Kidney (tissue), 14 donors: Measurements from ENCODE around the gene AKT1. TPM values are rescaled to one million over a fixed set of nuclear protein-coding genes. Genes with fewer than 3 reads are reported as not detected.
A peak's percentile ranks its signal among the peaks of the same experiment; 100 is the strongest.

Experiments
- DNase-seq, 5 donors: peaks; one replicate each; pipeline ENCODE4 v3.0.0-alpha.2; 2013 to 2020
- FAIRE-seq: peaks from 2 replicates; lab custom pipeline; 2012; peaks lifted over from hg19 to GRCh38; lab: Jason Lieb, UNC
- H3K27ac ChIP-seq, 2 donors: one replicate each; pipeline ENCODE4 v1.7.0; 2013; ENCODE audit warnings: low read depth in 2 of 2, low read length in 2 of 2, inconsistent platforms in 1 of 2
- H3K27me3 ChIP-seq: one replicate; pipeline ENCODE4 v1.7.1; 2013; ENCODE audit warnings: low read length, inconsistent platforms; ENCODE audit not compliant: control insufficient read depth, insufficient read depth
- H3K36me3 ChIP-seq, 3 donors: one replicate each; pipeline versions ENCODE4 v1.7.0 to v1.7.1; 2013; ENCODE audit warnings: low read length in 3 of 3, control low read depth in 1 of 3, inconsistent platforms in 1 of 3; ENCODE audit not compliant: insufficient read depth in 3 of 3, control insufficient read depth in 2 of 3
- H3K4me1 ChIP-seq, 3 donors: one replicate each; pipeline versions ENCODE4 v1.7.0 to v1.7.1; 2013; ENCODE audit warnings: low read length in 3 of 3, inconsistent platforms in 1 of 3, low read depth in 1 of 3; ENCODE audit not compliant: control insufficient read depth in 2 of 3, insufficient read depth in 2 of 3
- H3K4me3 ChIP-seq, 3 donors: one replicate each; pipeline versions ENCODE4 v1.7.0 to v1.8.1; 2013; ENCODE audit warnings: low read length in 3 of 3, control low read depth in 1 of 3, inconsistent platforms in 1 of 3
- H3K9ac ChIP-seq, 3 donors: one replicate each; pipeline versions ENCODE4 v1.7.0 to v1.7.1; 2013; ENCODE audit warnings: low read length in 3 of 3, control low read depth in 1 of 3, inconsistent platforms in 1 of 3
- H3K9me3 ChIP-seq, 3 donors: one replicate each; pipeline versions ENCODE4 v1.7.0 to v1.7.1; 2013; ENCODE audit warnings: low read length in 3 of 3, control low read depth in 1 of 3, inconsistent platforms in 1 of 3; ENCODE audit not compliant: control insufficient read depth in 2 of 3, insufficient read depth in 1 of 3
- CTCF ChIP-seq: IDR thresholded peaks from 3 replicates; pipeline ENCODE4 v1.5.1; 2012; ENCODE audit warnings: mild to moderate bottlenecking, moderate library complexity, borderline replicate concordance; ENCODE audit not compliant: insufficient read depth; ENCODE audit errors: extremely low read depth
- intact Hi-C: fragments of 100-400 bp; cut with DNase I; formaldehyde crosslinking; loops from one replicate; pipeline ENCODE4 v1.11.1; 2022
- polyA plus RNA-seq: library from polyadenylated mRNA; stranded (reverse); fragments of 350-450 nt; fragmentation: Illumina TruSeq; extraction: RNeasy Lipid Tissue Mini Kit (QIAGEN cat#74804); gene quantifications from one replicate; pipeline ENCODE4 v1.2.3, GENCODE V29; 2014; ENCODE audit warnings: low read depth, low replicate concordance; ENCODE audit not compliant: insufficient read depth
- total RNA-seq: library from RNA; stranded (reverse); fragmentation: NEBNext Ultra II Directional; extraction: Animal tissue kit (Norgen Biotek cat#: 25700); gene quantifications from one replicate; pipeline ENCODE4 v1.2.1, GENCODE V29; 2021
- donor health status: control.
- donor health status: control.
- donor health status: control.
- donor health status: control.
- donor health status: control.
- donor health status: DM: yes; HTN: yes; CAD: no.
- donor health status: Normal renal cell carcinoma (clear cell type).

Gene AKT1
- total and polyA plus RNA-seq, 2 donors from 2014 or later = 70.6 to 125 TPM

- DNase-seq (peak in 4 of 5 donors; percentile 16 to 63 (median 29)), FAIRE-seq (no peak)
- Histone ChIP-seq H3K27me3 (peaks cover 14% of the 10 kb centered on the region), H3K4me3 (peak overlapping the region in 1 of 3 donors; percentile 48), H3K9ac (no peak overlapping the region), H3K9me3 (no peaks in the 10 kb centered on the region), H3K36me3 (no peaks in the 10 kb centered on the region), H3K27ac (no peak overlapping the region), H3K4me1 (peaks cover 0 to 10% (median 0%) of the 10 kb centered on the region in 3 donors)
- no peak for TF ChIP-seq CTCF
- intact Hi-C loops = no loop called here
Observed at GRCh38 chr14:104844306-104845032, 48.9 kb upstream of the AKT1 start.

- intact Hi-C loops = no loop called here
- H3K27me3 ChIP-seq = peaks cover 14% of the 10 kb centered on the region
- peak overlapping the region in 1 of 3 donors; percentile 26 for H3K9ac ChIP-seq
- no peaks in the 10 kb centered on the region for H3K36me3 ChIP-seq
- FAIRE-seq (no peak), DNase-seq (peak; percentile 57 to 78 (median 58))
- TF ChIP-seq CTCF = no peak
- no peaks in the 10 kb centered on the region for H3K9me3 ChIP-seq
- H3K4me3 ChIP-seq = peak overlapping the region in 1 of 3 donors; percentile 48
- H3K4me1 ChIP-seq = peaks cover 0 to 10% (median 0%) of the 10 kb centered on the region in 3 donors
- no peak overlapping the region for H3K27ac ChIP-seq
Observed at GRCh38 chr14:104843442-104844305, 48.1 kb upstream of the AKT1 start.

- H3K4me3 ChIP-seq = no peak overlapping the region
Observed at GRCh38 chr14:104843006-104843405, 47.5 kb upstream of the AKT1 start.

More at GRCh38 chr14:104843006-104843405, 47.5 kb upstream of the AKT1 start:
- no peak overlapping the region for H3K9ac ChIP-seq
- no peaks in the 10 kb centered on the region for H3K9me3 ChIP-seq
- DNase-seq (peak in 1 of 5 donors; percentile 64), FAIRE-seq (no peak)
- peaks cover 14% of the 10 kb centered on the region for H3K27me3 ChIP-seq
- H3K27ac ChIP-seq = no peak overlapping the region
- H3K36me3 ChIP-seq = no peaks in the 10 kb centered on the region
- TF ChIP-seq CTCF = no peak
- peaks cover 0 to 10% (median 0%) of the 10 kb centered on the region in 3 donors for H3K4me1 ChIP-seq
- intact Hi-C loops = no loop called here
